CD4-positive, alpha-beta T cell (primary cell): ENCODE data around the gene PILRA. TPM values are rescaled to one million over a fixed set of nuclear protein-coding genes. Genes with fewer than 3 reads are reported as not detected.

ENCODE experiments used
- ATAC-seq: fragments of 200-7000 bp; cut with Tn5 transposase; one replicate; pipeline ENCODE4 v1.10.0; 2022; ENCODE audit warnings: mild to moderate bottlenecking; ENCODE audit not compliant: poor library complexity
- CTCF ChIA-PET: fragments of 350-600 bp; sonication (Branson Sonifier 250); formaldehyde crosslinking; loops from one replicate; lab custom pipeline; 2021; ENCODE audit warnings: antibody characterized with exemption, inconsistent platforms; lab: Charles Lee
- POLR2A ChIA-PET: fragments of 350-600 bp; sonication (Branson Sonifier 250); formaldehyde crosslinking; loops from one replicate; lab custom pipeline; 2021; ENCODE audit warnings: antibody characterized with exemption, inconsistent platforms; lab: Charles Lee
- DNase-seq, 14 experiments: peaks; one replicate each; pipeline ENCODE4 v3.0.0-alpha.2; 2013 to 2020; ENCODE audit warnings: mixed read lengths in 2 of 14
- H3K27ac ChIP-seq, 2 donors: one replicate each; pipeline versions ENCODE4 v1.5.1 to v1.7.0; 2013; ENCODE audit warnings: low read length in 2 of 2, low read depth in 1 of 2, mild to moderate bottlenecking in 1 of 2
- H3K27me3 ChIP-seq, 2 experiments: 1 replicate in 1 of 2; 2 replicates in 1 of 2; pipeline versions ENCODE4 v1.6.1 to v1.7.0; 2013; ENCODE audit warnings: low read length in 2 of 2, control low read depth in 1 of 2, mild to moderate bottlenecking in 1 of 2, moderate library complexity in 1 of 2; ENCODE audit not compliant: insufficient read depth in 2 of 2, control insufficient read depth in 1 of 2
- H3K36me3 ChIP-seq: one replicate; pipeline ENCODE4 v1.6.1; 2013; ENCODE audit warnings: low read length, control low read depth; ENCODE audit not compliant: insufficient read depth
- H3K4me1 ChIP-seq: one replicate; pipeline ENCODE4 v1.6.1; 2013; ENCODE audit warnings: low read length, control low read depth; ENCODE audit not compliant: insufficient read depth
- H3K4me3 ChIP-seq: one replicate; pipeline ENCODE4 v1.5.1; 2013; ENCODE audit warnings: mild to moderate bottlenecking, low read length, moderate library complexity
- H3K9me3 ChIP-seq, 2 experiments: 1 replicate in 1 of 2; 2 replicates in 1 of 2; pipeline versions ENCODE4 v1.6.1 to v1.7.0; 2013; ENCODE audit warnings: low read length in 2 of 2, mild to moderate bottlenecking in 2 of 2, control low read depth in 1 of 2, moderate library complexity in 1 of 2; ENCODE audit not compliant: control insufficient read depth in 1 of 2, insufficient read depth in 1 of 2
- H3K27ac Mint-ChIP-seq: one replicate; pipeline ENCODE4 v1.8.0; 2020; ENCODE audit warnings: mixed read lengths
- H3K27me3 Mint-ChIP-seq: one replicate; pipeline ENCODE4 v1.8.0; 2021; ENCODE audit warnings: mixed read lengths
- H3K36me3 Mint-ChIP-seq: one replicate; pipeline ENCODE4 v1.8.0; 2021; ENCODE audit warnings: low read depth, mixed read lengths
- H3K4me1 Mint-ChIP-seq: one replicate; pipeline ENCODE4 v1.8.0; 2021; ENCODE audit warnings: low read depth, mixed read lengths
- H3K4me3 Mint-ChIP-seq: one replicate; pipeline ENCODE4 v1.8.0; 2020; ENCODE audit warnings: mild to moderate bottlenecking, mixed read lengths
- H3K9me3 Mint-ChIP-seq: one replicate; pipeline ENCODE4 v1.8.0; 2020; ENCODE audit warnings: mixed read lengths
- intact Hi-C, 2 experiments: fragments of 100-400 bp; cut with DNase I in 1 of 2; cut with micrococcal nuclease in 1 of 2; formaldehyde crosslinking; loops; one replicate each; pipeline versions ENCODE4 v1.15.1 to v1.9.0; 2023 to 2025; cut with DNase I, micrococcal nuclease
- total RNA-seq, 174 experiments: library from RNA in 2 of 174; stranded (reverse) in 2 of 174; gene quantifications; one replicate each; pipeline ENCODE4 v1.2.3 and lab custom pipeline; 2021 to 2026
- TF ChIP-seq, protein P1 (sequence below): fragments of 200-600 bp; IDR thresholded peaks from one replicate; pipeline ENCODE4 v1.8.0; 2022; ENCODE audit warnings: antibody characterized with exemption, mild to moderate bottlenecking

Gene PILRA
- total RNA-seq, 2 experiments from 2014 or later = 4.6 to 5.3 TPM

DNA sequence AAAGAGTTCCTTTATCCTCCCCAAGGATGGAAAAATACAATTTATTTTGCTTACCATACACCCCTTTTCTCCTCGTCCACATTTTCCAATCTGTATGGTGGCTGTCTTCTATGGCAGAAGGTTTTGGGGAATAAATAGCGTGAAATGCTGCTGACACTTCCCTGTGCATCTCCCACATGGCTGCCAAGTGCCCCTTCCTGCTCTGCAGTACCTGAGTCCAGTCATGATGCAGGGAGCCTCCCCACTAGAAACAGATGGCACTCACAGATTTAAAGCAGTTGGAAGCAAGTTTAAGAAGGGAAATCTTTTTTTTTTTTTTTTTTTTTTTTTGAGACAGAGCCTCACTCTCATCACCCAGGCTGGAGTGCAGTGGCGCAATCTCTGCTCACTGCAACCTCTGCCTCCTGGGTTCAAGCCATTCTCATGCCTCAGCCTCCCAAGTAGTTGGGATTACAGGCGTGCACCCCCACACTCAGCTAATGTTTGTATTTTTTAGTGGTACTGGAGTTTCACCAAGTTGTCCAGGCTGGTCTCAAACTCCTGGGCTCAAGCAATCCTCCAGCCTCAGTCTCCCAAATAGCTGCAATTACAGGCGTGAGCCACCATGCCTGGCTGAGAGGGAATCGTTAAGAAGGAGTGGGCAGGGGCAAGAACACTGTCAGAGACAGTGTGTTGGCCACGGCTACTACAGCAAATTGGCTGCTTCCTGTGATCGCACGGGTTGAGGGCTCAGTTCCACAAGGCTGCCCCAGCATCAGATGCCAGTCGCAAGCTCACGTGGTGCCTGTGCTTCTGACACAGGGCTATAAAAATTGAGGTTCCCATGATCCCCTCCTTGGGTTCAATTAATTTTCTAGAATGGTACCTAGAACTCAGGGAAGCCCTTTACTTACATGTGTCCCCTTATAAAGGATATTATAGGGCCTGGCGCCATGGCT is 5.3 kb upstream of the PILRA start:
- no peak for ATAC-seq
- ChIA-PET POLR2A (no interaction called here), CTCF (no interaction called here)
- H3K9me3 ChIP-seq = no peaks in the 10 kb centered on the region
- TF ChIP-seq, protein P1, sequence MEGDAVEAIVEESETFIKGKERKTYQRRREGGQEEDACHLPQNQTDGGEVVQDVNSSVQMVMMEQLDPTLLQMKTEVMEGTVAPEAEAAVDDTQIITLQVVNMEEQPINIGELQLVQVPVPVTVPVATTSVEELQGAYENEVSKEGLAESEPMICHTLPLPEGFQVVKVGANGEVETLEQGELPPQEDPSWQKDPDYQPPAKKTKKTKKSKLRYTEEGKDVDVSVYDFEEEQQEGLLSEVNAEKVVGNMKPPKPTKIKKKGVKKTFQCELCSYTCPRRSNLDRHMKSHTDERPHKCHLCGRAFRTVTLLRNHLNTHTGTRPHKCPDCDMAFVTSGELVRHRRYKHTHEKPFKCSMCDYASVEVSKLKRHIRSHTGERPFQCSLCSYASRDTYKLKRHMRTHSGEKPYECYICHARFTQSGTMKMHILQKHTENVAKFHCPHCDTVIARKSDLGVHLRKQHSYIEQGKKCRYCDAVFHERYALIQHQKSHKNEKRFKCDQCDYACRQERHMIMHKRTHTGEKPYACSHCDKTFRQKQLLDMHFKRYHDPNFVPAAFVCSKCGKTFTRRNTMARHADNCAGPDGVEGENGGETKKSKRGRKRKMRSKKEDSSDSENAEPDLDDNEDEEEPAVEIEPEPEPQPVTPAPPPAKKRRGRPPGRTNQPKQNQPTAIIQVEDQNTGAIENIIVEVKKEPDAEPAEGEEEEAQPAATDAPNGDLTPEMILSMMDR = no peak
- H3K36me3 ChIP-seq = no peaks in the 10 kb centered on the region
- Mint-ChIP-seq H3K4me1 (peaks cover 20% of the 10 kb centered on the region), H3K4me3 (no peak overlapping the region), H3K9me3 (no peaks in the 10 kb centered on the region), H3K27me3 (no peaks in the 10 kb centered on the region), H3K36me3 (peaks cover 31% of the 10 kb centered on the region), H3K27ac (peak overlapping the region; percentile 66)
- no peak overlapping the region for H3K27ac ChIP-seq
- intact Hi-C loops = no loop called here
- peak in 1 of 14 experiments; percentile 35 for DNase-seq
- H3K27me3 ChIP-seq = no peaks in the 10 kb centered on the region
- no peak overlapping the region for H3K4me3 ChIP-seq
- peaks cover 31% of the 10 kb centered on the region for H3K4me1 ChIP-seq

DNA sequence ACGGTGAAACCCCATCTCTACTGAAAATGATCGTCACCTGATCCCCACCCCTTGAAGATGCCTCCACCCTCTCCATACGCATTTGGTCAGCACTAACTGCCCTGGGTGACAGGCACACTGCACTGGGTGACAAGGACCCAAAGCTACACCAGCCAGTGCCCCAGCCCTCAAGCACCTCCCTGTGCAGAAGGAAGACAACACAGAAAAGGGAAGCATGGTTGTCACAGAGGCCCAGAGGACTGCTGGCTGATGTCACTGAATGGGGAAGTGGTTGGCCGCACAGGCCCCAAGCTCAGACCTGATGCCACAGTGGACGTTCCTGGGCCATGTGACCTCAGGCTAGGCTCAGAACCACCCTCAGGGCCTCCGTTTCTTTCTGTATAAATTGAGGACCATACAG is 4.2 kb upstream of the PILRA start:
- Histone ChIP-seq H3K4me1 (peaks cover 32% of the 10 kb centered on the region), H3K36me3 (no peaks in the 10 kb centered on the region), H3K4me3 (no peak overlapping the region), H3K27me3 (no peaks in the 10 kb centered on the region), H3K27ac (peak overlapping the region in 1 of 2 donors; percentile 48), H3K9me3 (no peaks in the 10 kb centered on the region)
- Mint-ChIP-seq H3K9me3 (no peaks in the 10 kb centered on the region), H3K27ac (peak overlapping the region; percentile 30), H3K4me3 (no peak overlapping the region), H3K36me3 (peaks cover 22% of the 10 kb centered on the region), H3K27me3 (no peaks in the 10 kb centered on the region), H3K4me1 (peaks cover 20% of the 10 kb centered on the region)
- ChIA-PET POLR2A (no interaction called here), CTCF (no interaction called here)
- DNase-seq (peak in 4 of 14 experiments; percentile 13 to 80 (median 60)), ATAC-seq (peak; percentile 25)
- TF ChIP-seq, protein P1 = no peak
- intact Hi-C loops = no loop called here

DNA sequence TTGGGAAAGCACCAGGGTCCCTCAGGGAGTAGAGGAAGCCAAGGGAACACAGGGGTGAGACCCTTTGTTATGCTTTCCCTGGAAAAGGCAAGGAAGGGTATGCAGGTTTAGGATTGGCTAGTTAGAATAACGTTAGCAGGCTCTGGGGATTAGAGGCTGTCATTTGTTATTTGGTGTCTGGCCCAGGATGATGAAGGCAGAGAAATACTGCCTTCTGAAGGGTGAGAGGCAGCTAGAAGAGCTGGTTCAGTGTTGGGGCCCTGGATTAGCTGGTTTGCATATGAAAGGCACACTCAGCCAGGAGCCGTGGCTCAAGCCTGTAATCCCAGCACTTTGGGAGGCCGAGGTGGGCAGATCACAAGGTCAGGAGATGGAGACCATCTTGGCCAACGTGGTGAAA is 3.0 kb upstream of the PILRA start:
- Histone ChIP-seq H3K4me1 (peaks cover 31% of the 10 kb centered on the region), H3K36me3 (no peaks in the 10 kb centered on the region), H3K9me3 (no peaks in the 10 kb centered on the region), H3K27ac (no peak overlapping the region), H3K4me3 (no peak overlapping the region), H3K27me3 (no peaks in the 10 kb centered on the region)
- Mint-ChIP-seq H3K27ac (peak overlapping the region; percentile 33), H3K4me1 (peaks cover 20% of the 10 kb centered on the region), H3K27me3 (no peaks in the 10 kb centered on the region), H3K4me3 (no peak overlapping the region), H3K9me3 (no peaks in the 10 kb centered on the region), H3K36me3 (peaks cover 20% of the 10 kb centered on the region)
- ATAC-seq = no peak
- DNase-seq = peak in 1 of 14 experiments; percentile 4
- intact Hi-C loops = no loop called here
- ChIA-PET CTCF (no interaction called here), POLR2A (no interaction called here)
- TF ChIP-seq, protein P1 = no peak
